ENCODE measurements around the gene RNLS.

RNLS gene

GRCh38 chr10:88546497-88546896, 36.6 kb downstream of the RNLS start:
- no peak for DNase-seq

GRCh38 chr10:88545359-88545758, 37.8 kb downstream of the RNLS start:
- no peak for DNase-seq

- DNase-seq = no peak
Observed at GRCh38 chr10:88544140-88544870, 38.8 kb downstream of the RNLS start.

GRCh38 chr10:88542522-88542921, 40.6 kb downstream of the RNLS start:
- no peak for DNase-seq

GRCh38 chr10:88541116-88541626, 41.9 kb downstream of the RNLS start:
- no peak for DNase-seq

GRCh38 chr10:88540351-88540750, 42.8 kb downstream of the RNLS start:
- DNase-seq = no peak

- no peak for DNase-seq
Observed at GRCh38 chr10:88538048-88538447, 45.1 kb downstream of the RNLS start.

GRCh38 chr10:88537322-88537721, 45.8 kb downstream of the RNLS start:
- no peak for DNase-seq

GRCh38 chr10:88536437-88536836, 46.7 kb downstream of the RNLS start:
- no peak for DNase-seq

GRCh38 chr10:88534072-88534665, 48.9 kb downstream of the RNLS start:
- DNase-seq = no peak

- DNase-seq = no peak
Observed at GRCh38 chr10:88531392-88532052, 51.6 kb downstream of the RNLS start.

GRCh38 chr10:88530629-88531391, 52.3 kb downstream of the RNLS start:
- no peak for DNase-seq

- no peak for DNase-seq
Observed at GRCh38 chr10:88530093-88530492, 53.0 kb downstream of the RNLS start.

- DNase-seq = no peak
Observed at GRCh38 chr10:88528806-88529570, 54.1 kb downstream of the RNLS start.

GRCh38 chr10:88528201-88528600, 54.9 kb downstream of the RNLS start:
- no peak for DNase-seq

- no peak for DNase-seq
Observed at GRCh38 chr10:88527245-88527644, 55.9 kb downstream of the RNLS start.

GRCh38 chr10:88526501-88527105, 56.5 kb downstream of the RNLS start:
- no peak for DNase-seq

- DNase-seq = no peak
Observed at GRCh38 chr10:88525371-88526069, 57.6 kb downstream of the RNLS start.

- no peak for DNase-seq
Observed at GRCh38 chr10:88523739-88524400, 59.2 kb downstream of the RNLS start.

GRCh38 chr10:88522715-88523114, 60.4 kb downstream of the RNLS start:
- no peak for DNase-seq

- no peak for DNase-seq
Observed at GRCh38 chr10:88521791-88522190, 61.3 kb downstream of the RNLS start.

Measured in NCI-H1105 (cell line).